ELR (cell line): ENCODE measurements around the gene OXNAD1.
A peak's percentile ranks its signal among the peaks of the same experiment; 100 is the strongest.

Experiments used
- DNase-seq: peaks from one replicate; pipeline ENCODE4 v3.0.0-alpha.2; 2015; ENCODE audit warnings: low read depth

Gene OXNAD1

GRCh38 chr3:16329036-16329825, 64.2 kb downstream of the OXNAD1 start:
- DNase-seq, result no peak

GRCh38 chr3:16329826-16330129, 64.8 kb downstream of the OXNAD1 start:
- DNase-seq, result no peak

- DNase-seq, result no peak
These were observed 65.3 kb downstream of the OXNAD1 start for GRCh38 chr3:16330351-16330750.

- DNase-seq, result no peak
These were observed 66.4 kb downstream of the OXNAD1 start for GRCh38 chr3:16331319-16331883.

GRCh38 chr3:16332904-16333426, 68.0 kb downstream of the OXNAD1 start:
- no peak for DNase-seq

GRCh38 chr3:16334909-16335308, 69.9 kb downstream of the OXNAD1 start:
- DNase-seq, result no peak

GRCh38 chr3:16335333-16335732, 70.3 kb downstream of the OXNAD1 start:
- no peak for DNase-seq

GRCh38 chr3:16335772-16336645, 71.0 kb downstream of the OXNAD1 start:
- DNase-seq, result no peak

GRCh38 chr3:16336825-16337224, 71.8 kb downstream of the OXNAD1 start:
- no peak for DNase-seq

- peak; percentile 9 for DNase-seq
These were observed 73.0 kb downstream of the OXNAD1 start for GRCh38 chr3:16337856-16338540.

GRCh38 chr3:16338999-16339398, 74.0 kb downstream of the OXNAD1 start:
- peak; percentile 88 for DNase-seq

GRCh38 chr3:16343101-16343500, 78.1 kb downstream of the OXNAD1 start:
- no peak for DNase-seq

- DNase-seq, result no peak
These were observed 81.5 kb downstream of the OXNAD1 start for GRCh38 chr3:16346413-16347081.

- no peak for DNase-seq
These were observed 82.5 kb downstream of the OXNAD1 start for GRCh38 chr3:16347548-16347947.

- DNase-seq, result peak; percentile 57
These were observed 85.1 kb downstream of the OXNAD1 start for GRCh38 chr3:16349986-16350596.

- DNase-seq, result no peak
These were observed 85.7 kb downstream of the OXNAD1 start for GRCh38 chr3:16350597-16351318.

GRCh38 chr3:16352428-16352827, 87.4 kb downstream of the OXNAD1 start:
- DNase-seq, result no peak

GRCh38 chr3:16354291-16354690, 89.3 kb downstream of the OXNAD1 start:
- DNase-seq, result no peak
